Type B pancreatic cell (in vitro differentiated cells): Measurements from ENCODE around the gene HMCN1. TPM values are rescaled to one million over a fixed set of nuclear protein-coding genes. Genes with fewer than 3 reads are reported as not detected.

Experiments used
- DNase-seq: peaks from one replicate; pipeline ENCODE4 v3.0.0; 2021; ENCODE audit warnings: mixed read lengths; ENCODE audit not compliant: unreplicated experiment; ENCODE audit errors: extremely low spot score
- H3K27ac Mint-ChIP-seq: 2 replicates; pipeline ENCODE4 v1.8.0; 2021; ENCODE audit warnings: mild to moderate bottlenecking, mixed read lengths
- H3K27me3 Mint-ChIP-seq: 2 replicates; pipeline ENCODE4 v1.8.0; 2021; ENCODE audit warnings: mixed read lengths
- H3K36me3 Mint-ChIP-seq: 2 replicates; pipeline ENCODE4 v1.8.0; 2021; ENCODE audit warnings: mixed read lengths
- H3K4me1 Mint-ChIP-seq: one replicate; pipeline ENCODE4 v1.8.0; 2021; ENCODE audit warnings: mixed read lengths; ENCODE audit not compliant: unreplicated experiment
- H3K4me3 Mint-ChIP-seq: 2 replicates; pipeline ENCODE4 v1.8.0; 2021; ENCODE audit warnings: mild to moderate bottlenecking, mixed read lengths
- H3K9me3 Mint-ChIP-seq: 2 replicates; pipeline ENCODE4 v1.8.0; 2021; ENCODE audit warnings: mixed read lengths
- total RNA-seq: library from RNA; stranded (reverse); gene quantifications from 2 replicates; pipeline ENCODE4 v1.2.1, GENCODE V29; 2021; ENCODE audit warnings: low replicate concordance
- TF ChIP-seq, protein P1 (sequence below): fragments of 200-600 bp; sonication (generic); conservative IDR thresholded peaks from 2 replicates; pipeline ENCODE4 v1.5.0; 2021; ENCODE audit warnings: antibody characterized with exemption, mild to moderate bottlenecking

The HMCN1 gene
- total RNA-seq, 1 donor from 2014 or later: 13.2 TPM

DNA sequence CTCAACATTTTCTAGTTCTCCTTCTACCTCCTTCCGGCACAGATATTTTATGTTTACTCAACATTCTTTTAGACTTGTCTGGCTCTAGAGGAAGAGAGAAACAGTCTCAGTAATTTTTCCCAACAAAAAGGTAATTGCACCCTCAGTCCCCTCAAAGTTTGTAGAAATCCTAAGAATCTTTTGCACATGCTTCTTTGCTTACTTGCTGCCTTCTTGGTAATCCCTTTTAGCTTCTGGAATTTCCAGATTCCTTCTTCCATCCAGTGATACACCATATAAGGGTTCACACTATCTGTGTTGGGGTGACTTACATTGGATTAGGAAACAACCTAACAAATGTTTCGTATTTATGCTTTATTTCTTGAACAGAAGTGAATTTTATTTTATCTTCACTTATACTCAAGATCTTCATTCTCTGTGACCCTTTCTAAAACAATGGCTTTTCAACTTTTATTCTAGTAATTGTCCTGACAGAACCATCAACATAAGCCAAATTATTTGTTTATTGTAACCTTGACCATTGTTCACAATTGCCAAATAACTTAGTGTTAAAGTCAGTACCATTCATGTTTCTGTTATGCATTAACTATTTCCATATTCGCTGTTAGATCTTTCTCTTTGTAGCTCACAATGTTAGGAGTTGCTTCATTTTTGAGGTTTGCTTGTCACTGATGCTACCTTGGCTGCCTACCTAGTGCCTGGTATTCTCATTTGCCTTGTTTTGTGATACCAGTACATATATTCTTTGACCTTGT lies 238.1 kb downstream of the HMCN1 start:
- H3K36me3 Mint-ChIP-seq: no peaks in the 10 kb centered on the region
- H3K27me3 Mint-ChIP-seq: no peaks in the 10 kb centered on the region
- H3K9me3 Mint-ChIP-seq: no peaks in the 10 kb centered on the region
- DNase-seq: no peak
- peaks cover 6% of the 10 kb centered on the region for H3K4me1 Mint-ChIP-seq
- no peak overlapping the region for H3K4me3 Mint-ChIP-seq
- TF ChIP-seq, protein P1, sequence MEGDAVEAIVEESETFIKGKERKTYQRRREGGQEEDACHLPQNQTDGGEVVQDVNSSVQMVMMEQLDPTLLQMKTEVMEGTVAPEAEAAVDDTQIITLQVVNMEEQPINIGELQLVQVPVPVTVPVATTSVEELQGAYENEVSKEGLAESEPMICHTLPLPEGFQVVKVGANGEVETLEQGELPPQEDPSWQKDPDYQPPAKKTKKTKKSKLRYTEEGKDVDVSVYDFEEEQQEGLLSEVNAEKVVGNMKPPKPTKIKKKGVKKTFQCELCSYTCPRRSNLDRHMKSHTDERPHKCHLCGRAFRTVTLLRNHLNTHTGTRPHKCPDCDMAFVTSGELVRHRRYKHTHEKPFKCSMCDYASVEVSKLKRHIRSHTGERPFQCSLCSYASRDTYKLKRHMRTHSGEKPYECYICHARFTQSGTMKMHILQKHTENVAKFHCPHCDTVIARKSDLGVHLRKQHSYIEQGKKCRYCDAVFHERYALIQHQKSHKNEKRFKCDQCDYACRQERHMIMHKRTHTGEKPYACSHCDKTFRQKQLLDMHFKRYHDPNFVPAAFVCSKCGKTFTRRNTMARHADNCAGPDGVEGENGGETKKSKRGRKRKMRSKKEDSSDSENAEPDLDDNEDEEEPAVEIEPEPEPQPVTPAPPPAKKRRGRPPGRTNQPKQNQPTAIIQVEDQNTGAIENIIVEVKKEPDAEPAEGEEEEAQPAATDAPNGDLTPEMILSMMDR: no peak
- H3K27ac Mint-ChIP-seq: no peak overlapping the region

DNA sequence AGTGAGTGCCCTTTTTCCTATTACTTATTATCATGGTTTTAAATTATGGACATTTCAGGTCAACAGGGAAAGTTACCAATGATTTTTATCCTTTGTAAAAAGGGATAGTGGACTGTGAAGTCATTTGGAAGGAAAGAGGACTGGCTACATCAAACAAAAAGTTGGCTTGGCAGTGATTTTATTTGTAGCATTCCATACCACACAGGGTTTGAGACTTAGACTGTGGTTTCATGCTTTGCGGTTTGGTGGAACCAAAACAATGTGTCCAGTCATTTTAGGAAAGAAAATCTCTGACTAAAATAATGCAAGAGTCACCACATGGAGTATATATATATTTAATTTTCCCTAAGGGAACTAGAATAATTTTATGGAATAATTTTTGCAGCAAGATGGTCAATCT lies 239.5 kb downstream of the HMCN1 start:
- no peak overlapping the region for H3K27ac Mint-ChIP-seq
- no peaks in the 10 kb centered on the region for H3K36me3 Mint-ChIP-seq
- peaks cover 6% of the 10 kb centered on the region for H3K4me1 Mint-ChIP-seq
- no peaks in the 10 kb centered on the region for H3K9me3 Mint-ChIP-seq
- H3K4me3 Mint-ChIP-seq: no peak overlapping the region
- DNase-seq: no peak
- no peaks in the 10 kb centered on the region for H3K27me3 Mint-ChIP-seq
- TF ChIP-seq, protein P1: no peak

DNA sequence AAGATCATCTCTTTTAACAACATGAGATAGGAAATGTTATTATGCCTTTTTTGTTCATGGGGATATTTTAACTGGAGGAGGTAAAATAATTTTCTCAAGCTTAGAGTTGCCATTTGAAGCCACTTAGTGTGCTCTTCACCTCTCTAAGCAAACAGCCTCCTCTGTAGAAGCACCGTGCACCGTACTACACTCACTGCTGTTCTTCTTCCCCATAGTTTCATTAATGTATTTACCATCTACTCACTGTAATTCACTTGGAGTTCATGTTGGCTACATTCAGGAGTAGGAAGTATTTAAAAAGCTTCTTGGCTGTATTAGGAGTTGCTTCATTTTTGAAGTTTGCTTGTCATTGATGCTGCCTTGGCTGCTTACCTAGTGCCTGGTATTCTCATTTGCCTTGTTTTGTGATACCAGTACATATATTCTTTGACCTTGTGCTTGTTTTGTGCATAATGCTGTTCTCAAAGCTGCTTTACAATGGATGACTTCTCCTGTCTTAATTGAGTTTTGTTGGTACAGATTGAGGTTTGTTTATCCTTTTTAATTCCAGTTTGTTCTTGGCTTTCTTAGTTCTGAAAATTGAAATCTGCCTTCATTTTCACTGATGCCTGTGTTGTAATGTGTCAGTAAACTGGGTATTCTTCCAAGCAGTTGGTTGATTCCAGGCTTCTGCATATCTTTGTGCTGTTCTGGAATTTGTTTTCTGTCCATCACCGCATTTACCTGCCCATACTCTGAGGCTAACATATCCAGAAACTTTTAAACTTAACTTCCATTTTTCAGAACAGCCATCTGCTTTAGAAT lies 240.4 kb downstream of the HMCN1 start:
- H3K4me1 Mint-ChIP-seq: peaks cover under 1% of the 10 kb centered on the region
- H3K36me3 Mint-ChIP-seq: no peaks in the 10 kb centered on the region
- no peak overlapping the region for H3K27ac Mint-ChIP-seq
- H3K9me3 Mint-ChIP-seq: no peaks in the 10 kb centered on the region
- no peak for DNase-seq
- H3K4me3 Mint-ChIP-seq: no peak overlapping the region
- TF ChIP-seq, protein P1: no peak
- no peaks in the 10 kb centered on the region for H3K27me3 Mint-ChIP-seq

DNA sequence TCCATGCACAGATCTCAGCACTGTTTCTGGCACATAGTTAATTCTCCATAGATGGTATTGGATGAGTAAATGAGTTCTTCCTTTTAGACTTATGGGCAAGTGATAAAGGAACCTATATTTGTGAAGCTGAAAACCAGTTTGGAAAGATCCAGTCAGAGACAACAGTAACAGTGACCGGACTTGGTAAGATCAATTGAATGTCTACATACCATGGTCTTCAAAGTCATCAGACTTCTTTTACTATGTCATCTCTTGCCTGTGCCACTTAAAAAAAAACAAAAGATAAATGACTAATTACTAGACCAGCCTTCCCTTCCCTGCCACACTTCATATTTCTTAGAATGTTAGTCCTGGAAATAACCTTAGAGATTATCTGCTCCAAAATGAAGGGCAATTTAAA lies 246.7 kb downstream of the HMCN1 start:
- H3K36me3 Mint-ChIP-seq: no peaks in the 10 kb centered on the region
- no peak overlapping the region for H3K4me3 Mint-ChIP-seq
- TF ChIP-seq, protein P1: no peak
- no peaks in the 10 kb centered on the region for H3K9me3 Mint-ChIP-seq
- H3K4me1 Mint-ChIP-seq: no peaks in the 10 kb centered on the region
- H3K27me3 Mint-ChIP-seq: no peaks in the 10 kb centered on the region
- no peak overlapping the region for H3K27ac Mint-ChIP-seq
- DNase-seq: no peak

- no peaks in the 10 kb centered on the region for H3K4me1 Mint-ChIP-seq
- H3K36me3 Mint-ChIP-seq: no peaks in the 10 kb centered on the region
- H3K27me3 Mint-ChIP-seq: no peaks in the 10 kb centered on the region
- DNase-seq: no peak
- no peak overlapping the region for H3K27ac Mint-ChIP-seq
- no peaks in the 10 kb centered on the region for H3K9me3 Mint-ChIP-seq
- TF ChIP-seq, protein P1: no peak
- H3K4me3 Mint-ChIP-seq: no peak overlapping the region
These were observed 250.1 kb downstream of the HMCN1 start for GRCh38 chr1:185984113-185984836.
